ENCODE results near the gene SCGB1D1. TPM values are rescaled to one million over a fixed set of nuclear protein-coding genes. Genes with fewer than 3 reads are reported as not detected.
"Not testable (repeated sequence)": the region's sequence is repeated elsewhere in the genome, so short reads cannot be mapped to it uniquely, and the experiment has no call there.

Gene SCGB1D1
- total RNA-seq, 2 donors from 2014 or later: not detected

GRCh38 chr11:62206276-62207066 lies 16.5 kb downstream of the SCGB1D1 start:
- ATAC-seq; intact Hi-C loops (cut with DNase I): not testable (repeated sequence)

GRCh38 chr11:62208785-62209144 lies 18.7 kb downstream of the SCGB1D1 start:
- no peak for ATAC-seq
- intact Hi-C loops (cut with DNase I): no loop called here
- no peak for DNase-seq

More at GRCh38 chr11:62206276-62207066, 16.5 kb downstream of the SCGB1D1 start:
- not testable (repeated sequence) for DNase-seq

GRCh38 chr11:62217191-62217748 lies 27.3 kb downstream of the SCGB1D1 start:
- no peak for DNase-seq
- ATAC-seq: no peak
- intact Hi-C loops (cut with DNase I): no loop called here

- ATAC-seq: no peak
- no peak for DNase-seq
- intact Hi-C loops (cut with DNase I): no loop called here
Measured at GRCh38 chr11:62221498-62221897, 31.5 kb downstream of the SCGB1D1 start.

GRCh38 chr11:62223095-62223494 lies 33.1 kb downstream of the SCGB1D1 start:
- DNase-seq: no peak
- ATAC-seq: no peak
- intact Hi-C loops (cut with DNase I): no loop called here

- intact Hi-C loops (cut with DNase I): no loop called here
- ATAC-seq (no peak), DNase-seq (no peak)
Measured at GRCh38 chr11:62233730-62234129, 43.7 kb downstream of the SCGB1D1 start.

- intact Hi-C loops (cut with DNase I): no loop called here
- ATAC-seq (no peak), DNase-seq (no peak)
Measured at GRCh38 chr11:62236187-62236586, 46.2 kb downstream of the SCGB1D1 start.

- intact Hi-C loops (cut with DNase I): no loop called here
- no peak for ATAC-seq
- no peak for DNase-seq
Measured at GRCh38 chr11:62237499-62237898, 47.5 kb downstream of the SCGB1D1 start.

GRCh38 chr11:62238151-62238550 lies 48.1 kb downstream of the SCGB1D1 start:
- intact Hi-C loops (cut with DNase I): no loop called here
- ATAC-seq (no peak), DNase-seq (no peak)

GRCh38 chr11:62241095-62241494 lies 51.1 kb downstream of the SCGB1D1 start:
- DNase-seq (no peak), ATAC-seq (no peak)
- intact Hi-C loops (cut with DNase I): no loop called here

- ATAC-seq: peak in 1 of 2 donors; percentile 83
- intact Hi-C loops (cut with DNase I): no loop called here
Measured at GRCh38 chr11:62242021-62242420, 52.0 kb downstream of the SCGB1D1 start, which contains the start of gene SCGB1D2. Gene SCGB1D2, plus strand, starts transcription at chr11:62242239. Its CDS starts 69 bp downstream, at chr11:62242308.

More at GRCh38 chr11:62242021-62242420, 52.0 kb downstream of the SCGB1D1 start, which contains the start of gene SCGB1D2:
- peak; percentile 33 for DNase-seq

Other genes with a start within 250 kb of the SCGB1D1 start
- 1 to 10 TPM; 3.4 to 3.9 TPM for gene BEST1, start 239.9 kb upstream of the SCGB1D1 start, total RNA-seq
- gene FTH1, start 222.6 kb upstream of the SCGB1D1 start, total RNA-seq: 1,000 to 10,000 TPM; 2,726 to 3,432 TPM
- 10 to 100 TPM; 15.4 to 16.7 TPM for gene INCENP, start 66.2 kb upstream of the SCGB1D1 start, total RNA-seq
- gene SCGB2A1, start 18.5 kb downstream of the SCGB1D1 start, total RNA-seq: not detected
- gene SCGB1D2, start 52.0 kb downstream of the SCGB1D1 start, total RNA-seq: 1 to 10 TPM in 1 of 2 donors, not detected in 1; 1.2 TPM
- not detected for gene SCGB2A2, start 79.9 kb downstream of the SCGB1D1 start, total RNA-seq
- gene SCGB1D4, start 108.9 kb downstream of the SCGB1D1 start, total RNA-seq: not detected
- 1 to 10 TPM; 7.8 to 8.1 TPM for gene ASRGL1, start 147.2 kb downstream of the SCGB1D1 start, total RNA-seq
- not detected for gene SCGB1A1, start 228.8 kb downstream of the SCGB1D1 start, total RNA-seq

Measured in left cardiac atrium (tissue), 4 donors.